WERI-Rb-1 (cell line): ENCODE results near the gene SLC10A7.
A peak's percentile ranks its signal among the peaks of the same experiment; 100 is the strongest.

ENCODE experiments used
- DNase-seq: peaks from one replicate; pipeline ENCODE4 v3.0.0-alpha.2; 2020
- H3K27ac ChIP-seq: fragments of 250-450 bp; sonication (Bioruptor Pico); 2 replicates; pipeline ENCODE4 v1.5.1; 2020; ENCODE audit warnings: mild to moderate bottlenecking, moderate library complexity
- H3K27me3 ChIP-seq: fragments of 250-450 bp; sonication (Bioruptor Pico); 2 replicates; pipeline ENCODE4 v1.5.1; 2021; ENCODE audit warnings: mild to moderate bottlenecking, low read depth, moderate library complexity; ENCODE audit not compliant: insufficient read depth, severe bottlenecking
- H3K36me3 ChIP-seq: fragments of 250-450 bp; sonication (Bioruptor Pico); 2 replicates; pipeline ENCODE4 v1.5.1; 2020; ENCODE audit warnings: mild to moderate bottlenecking, moderate library complexity
- H3K4me3 ChIP-seq: 2 replicates; pipeline ENCODE4 v1.5.1; 2011; ENCODE audit warnings: low read depth, mild to moderate bottlenecking, control low read depth, low read length
- H3K9me3 ChIP-seq: fragments of 250-450 bp; sonication (Bioruptor Pico); 2 replicates; pipeline ENCODE4 v1.5.1; 2021; ENCODE audit warnings: mild to moderate bottlenecking, moderate library complexity; ENCODE audit not compliant: severe bottlenecking
- CTCF ChIP-seq: IDR thresholded peaks from 2 replicates; pipeline ENCODE4 v1.5.1; 2011; ENCODE audit warnings: low read depth, mild to moderate bottlenecking, control low read depth, inconsistent platforms, low read length

The SLC10A7 gene

GRCh38 chr4:146245246-146245645, 276.5 kb downstream of the SLC10A7 start:
- TF ChIP-seq CTCF, result no peak
- no peak for DNase-seq
- no peaks in the 10 kb centered on the region for H3K27me3 ChIP-seq

GRCh38 chr4:146244496-146244895, 277.2 kb downstream of the SLC10A7 start:
- H3K27me3 ChIP-seq, result no peaks in the 10 kb centered on the region
- no peak for TF ChIP-seq CTCF
- no peak overlapping the region for H3K4me3 ChIP-seq
- no peak for DNase-seq
- no peaks in the 10 kb centered on the region for H3K36me3 ChIP-seq
- H3K27ac ChIP-seq, result no peak overlapping the region
- no peaks in the 10 kb centered on the region for H3K9me3 ChIP-seq

More at GRCh38 chr4:146245246-146245645, 276.5 kb downstream of the SLC10A7 start:
- no peaks in the 10 kb centered on the region for H3K36me3 ChIP-seq
- no peak overlapping the region for H3K27ac ChIP-seq
- H3K4me3 ChIP-seq, result no peak overlapping the region
- H3K9me3 ChIP-seq, result no peaks in the 10 kb centered on the region

- no peak for TF ChIP-seq CTCF
- no peaks in the 10 kb centered on the region for H3K36me3 ChIP-seq
- H3K4me3 ChIP-seq, result no peak overlapping the region
- no peaks in the 10 kb centered on the region for H3K9me3 ChIP-seq
- H3K27me3 ChIP-seq, result no peaks in the 10 kb centered on the region
- DNase-seq, result no peak
- H3K27ac ChIP-seq, result no peak overlapping the region
These were observed 277.9 kb downstream of the SLC10A7 start for GRCh38 chr4:146243883-146244277.

GRCh38 chr4:146243141-146243882, 278.4 kb downstream of the SLC10A7 start:
- no peak overlapping the region for H3K4me3 ChIP-seq
- H3K27ac ChIP-seq, result no peak overlapping the region
- H3K36me3 ChIP-seq, result no peaks in the 10 kb centered on the region
- peak; percentile 79 for TF ChIP-seq CTCF
- no peaks in the 10 kb centered on the region for H3K27me3 ChIP-seq
- no peaks in the 10 kb centered on the region for H3K9me3 ChIP-seq
- DNase-seq, result peak; percentile 18

DNA sequence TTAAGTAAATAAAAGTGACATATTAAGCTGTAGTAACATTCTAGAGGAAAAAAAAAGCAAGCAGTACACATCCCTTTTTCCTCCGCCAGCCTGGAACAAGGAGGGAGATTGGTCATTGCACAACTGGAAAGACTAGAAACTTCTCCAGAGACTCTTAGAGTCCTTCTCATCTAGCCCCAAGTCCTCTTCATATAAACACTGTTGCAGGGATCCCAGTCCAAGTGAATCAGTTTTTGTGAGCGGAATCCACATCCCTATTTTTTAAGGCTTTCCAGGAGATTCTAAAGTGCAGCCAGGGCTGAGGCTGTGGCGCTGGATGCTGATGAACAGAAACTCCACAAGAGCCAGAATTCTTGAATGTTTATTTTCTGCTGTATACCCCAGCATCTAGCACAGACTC, 283.6 kb downstream of the SLC10A7 start:
- Histone ChIP-seq H3K36me3 (no peaks in the 10 kb centered on the region), H3K27me3 (no peaks in the 10 kb centered on the region), H3K27ac (no peak overlapping the region), H3K9me3 (no peaks in the 10 kb centered on the region), H3K4me3 (no peak overlapping the region)
- no peak for DNase-seq
- no peak for TF ChIP-seq CTCF

DNA sequence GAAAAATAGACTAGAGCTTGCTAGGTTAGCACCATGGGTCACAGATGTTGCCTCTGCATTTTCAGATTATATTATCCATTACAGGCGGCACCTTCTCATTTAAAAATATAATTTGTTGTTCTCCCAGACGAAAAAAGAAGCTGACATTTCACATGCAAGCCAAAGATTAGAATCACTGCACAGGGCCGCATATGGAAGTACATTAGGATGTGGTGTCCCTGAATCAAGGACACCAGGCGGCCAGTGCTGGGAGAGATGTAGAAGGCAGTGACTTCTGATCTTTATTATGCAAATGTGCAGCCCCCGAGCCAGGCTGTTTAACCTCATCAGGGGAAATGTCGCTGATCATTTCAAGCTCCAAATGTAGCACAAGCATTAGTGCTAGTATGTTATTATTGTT, 284.6 kb downstream of the SLC10A7 start:
- H3K36me3 ChIP-seq, result no peaks in the 10 kb centered on the region
- DNase-seq, result no peak
- no peak overlapping the region for H3K4me3 ChIP-seq
- no peaks in the 10 kb centered on the region for H3K27me3 ChIP-seq
- TF ChIP-seq CTCF, result no peak
- H3K27ac ChIP-seq, result no peak overlapping the region
- H3K9me3 ChIP-seq, result no peaks in the 10 kb centered on the region
